ENCODE measurements around the gene GID4. TPM values are rescaled to one million over a fixed set of nuclear protein-coding genes. Genes with fewer than 3 reads are reported as not detected.

GID4 gene
- total and polyA plus RNA-seq, 3 experiments from 2014 or later, result 8.5 to 11.1 (median 9.8) TPM

DNA sequence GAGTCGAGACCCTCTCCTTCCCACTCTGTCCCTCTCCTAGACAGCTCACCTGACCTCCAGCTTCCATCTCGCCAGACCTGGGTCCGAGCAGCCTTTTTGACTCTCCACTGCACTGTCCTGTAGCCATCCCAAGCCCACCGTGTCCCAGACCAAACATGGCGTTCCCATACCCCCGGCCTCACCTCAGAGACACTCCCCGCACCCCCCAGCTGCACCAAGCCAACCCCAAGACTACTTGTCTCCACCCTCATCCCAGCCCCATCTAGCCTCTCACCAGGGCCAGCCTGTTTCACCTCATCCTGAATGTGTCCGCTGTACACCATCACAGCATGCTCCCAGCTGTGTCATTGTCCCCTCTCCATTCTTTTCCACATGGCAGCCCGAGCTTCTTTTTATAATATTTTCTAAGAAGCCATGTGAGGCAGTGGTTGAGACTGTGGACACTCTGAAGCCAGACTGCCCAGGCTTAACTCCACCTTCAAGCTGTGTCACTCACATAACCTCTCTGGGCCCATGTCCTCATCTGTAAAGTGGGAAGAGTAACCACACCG, 70.8 kb downstream of the GID4 start:
- H3K36me3 ChIP-seq (ENCODE audit: insufficient read depth, low read length), result no peaks in the 10 kb centered on the region
- Mint-ChIP-seq H3K4me3 (peak overlapping the region in 1 of 7 donors; percentile 54), H3K36me3 (peaks cover 0 to 20% (median 0%) of the 10 kb centered on the region in 3 donors), H3K4me1 (no peaks in the 10 kb centered on the region), H3K9me3 (no peaks in the 10 kb centered on the region), H3K27me3 (no peaks in the 10 kb centered on the region), H3K27ac (peak overlapping the region in 1 of 8 donors; percentile 70)
- POLR2A ChIA-PET, result no interaction called here
- no peak for DNase-seq
- no peak overlapping the region for H3K4me3 ChIP-seq (ENCODE audit: low read length)
- CTCF ChIA-PET, result no interaction called here
- no peaks in the 10 kb centered on the region for H3K9me3 ChIP-seq (ENCODE audit: low read length)
- no peak overlapping the region for H3K27ac ChIP-seq (ENCODE audit: low read depth, low read length)
- no peaks in the 10 kb centered on the region for H3K4me1 ChIP-seq (ENCODE audit: insufficient read depth, low read length)
- H3K27me3 ChIP-seq (ENCODE audit: insufficient read depth, low read length, poor library complexity, severe bottlenecking), result no peaks in the 10 kb centered on the region

GRCh38 chr17:18110636-18111145, 71.5 kb downstream of the GID4 start:
- no peak overlapping the region for H3K4me3 Mint-ChIP-seq
- peak overlapping the region in 1 of 8 donors; percentile 49 for H3K27ac Mint-ChIP-seq
- no peaks in the 10 kb centered on the region for H3K27me3 Mint-ChIP-seq
- Histone ChIP-seq H3K4me3 (ENCODE audit: low read length) (no peak overlapping the region), H3K9me3 (ENCODE audit: low read length) (no peaks in the 10 kb centered on the region), H3K27me3 (ENCODE audit: insufficient read depth, low read length, poor library complexity, severe bottlenecking) (no peaks in the 10 kb centered on the region), H3K36me3 (ENCODE audit: insufficient read depth, low read length) (no peaks in the 10 kb centered on the region), H3K27ac (ENCODE audit: low read depth, low read length) (no peak overlapping the region), H3K4me1 (ENCODE audit: insufficient read depth, low read length) (no peaks in the 10 kb centered on the region)
- peaks cover 0 to 16% (median 0%) of the 10 kb centered on the region in 3 donors for H3K36me3 Mint-ChIP-seq
- no peak for DNase-seq
- H3K4me1 Mint-ChIP-seq, result no peaks in the 10 kb centered on the region
- POLR2A ChIA-PET, result no interaction called here
- CTCF ChIA-PET, result no interaction called here
- H3K9me3 Mint-ChIP-seq, result no peaks in the 10 kb centered on the region

DNA sequence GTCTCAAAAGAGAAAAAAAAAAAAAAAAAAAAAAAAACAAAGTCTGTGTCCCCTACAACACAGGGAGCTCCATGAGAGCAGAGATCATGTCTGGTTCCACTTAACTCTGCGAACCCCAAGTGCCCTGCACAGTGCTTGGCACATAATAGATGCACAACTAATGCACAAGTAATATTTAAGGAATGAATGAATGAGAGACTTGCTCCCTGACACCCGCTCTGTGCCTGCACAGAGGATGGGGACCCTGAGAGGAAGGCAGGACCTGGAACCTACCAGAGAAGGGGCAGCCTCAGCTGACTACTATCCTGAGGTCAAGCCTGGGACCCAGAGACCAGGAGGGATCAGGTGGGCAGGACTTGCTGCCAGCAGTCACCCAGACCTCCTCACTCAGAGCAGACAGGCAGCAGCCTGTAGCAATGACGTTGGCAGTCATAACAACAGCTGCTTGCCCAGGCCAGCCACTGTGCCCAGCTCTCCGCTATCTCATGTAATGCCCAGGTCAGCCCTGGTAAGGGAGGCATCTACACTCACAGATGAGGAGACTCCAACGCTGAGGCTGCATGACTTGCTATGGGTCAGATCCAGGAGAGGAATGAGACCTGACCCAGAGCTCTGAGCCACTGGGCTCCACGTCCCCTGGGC, 72.2 kb downstream of the GID4 start:
- Mint-ChIP-seq H3K27ac (no peak overlapping the region), H3K4me3 (no peak overlapping the region), H3K36me3 (peaks cover 0 to 11% (median 0%) of the 10 kb centered on the region in 3 donors), H3K4me1 (no peaks in the 10 kb centered on the region), H3K9me3 (no peaks in the 10 kb centered on the region), H3K27me3 (no peaks in the 10 kb centered on the region)
- POLR2A ChIA-PET, result no interaction called here
- Histone ChIP-seq H3K4me1 (ENCODE audit: insufficient read depth, low read length) (no peaks in the 10 kb centered on the region), H3K27me3 (ENCODE audit: insufficient read depth, low read length, poor library complexity, severe bottlenecking) (no peaks in the 10 kb centered on the region), H3K36me3 (ENCODE audit: insufficient read depth, low read length) (no peaks in the 10 kb centered on the region), H3K4me3 (ENCODE audit: low read length) (no peak overlapping the region), H3K9me3 (ENCODE audit: low read length) (no peaks in the 10 kb centered on the region), H3K27ac (ENCODE audit: low read depth, low read length) (no peak overlapping the region)
- no peak for DNase-seq
- CTCF ChIA-PET, result no interaction called here

DNA sequence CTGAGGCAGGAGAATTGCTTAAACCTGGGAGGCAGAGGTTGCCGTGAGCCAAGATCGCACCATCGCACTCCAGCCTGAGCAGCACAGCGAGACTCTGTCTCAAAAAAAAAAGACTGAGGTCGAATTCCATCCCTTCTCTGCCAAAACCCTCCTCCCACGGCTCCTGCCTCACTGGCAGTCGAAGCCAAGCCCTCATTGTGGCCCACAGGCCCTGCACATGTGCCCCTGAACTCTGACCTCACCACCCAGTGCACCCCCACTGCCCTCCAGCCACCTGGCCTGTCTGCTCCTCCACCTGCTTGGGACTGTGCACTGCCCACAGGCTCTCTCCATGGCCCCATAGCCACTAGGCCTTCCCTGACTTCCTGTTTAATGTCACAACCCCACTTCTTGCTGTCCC, 76.3 kb downstream of the GID4 start:
- ChIA-PET POLR2A (no interaction called here), CTCF (no interaction called here)
- Histone ChIP-seq H3K36me3 (ENCODE audit: insufficient read depth, low read length) (no peaks in the 10 kb centered on the region), H3K27ac (ENCODE audit: low read depth, low read length) (no peak overlapping the region), H3K4me3 (ENCODE audit: low read length) (no peak overlapping the region), H3K27me3 (ENCODE audit: insufficient read depth, low read length, poor library complexity, severe bottlenecking) (no peaks in the 10 kb centered on the region), H3K9me3 (ENCODE audit: low read length) (no peaks in the 10 kb centered on the region), H3K4me1 (ENCODE audit: insufficient read depth, low read length) (no peaks in the 10 kb centered on the region)
- Mint-ChIP-seq H3K27me3 (no peaks in the 10 kb centered on the region), H3K4me1 (no peaks in the 10 kb centered on the region), H3K27ac (peak overlapping the region in 2 of 8 donors; percentile 41 to 58), H3K4me3 (no peak overlapping the region), H3K36me3 (no peaks in the 10 kb centered on the region), H3K9me3 (no peaks in the 10 kb centered on the region)
- DNase-seq, result no peak

DNA sequence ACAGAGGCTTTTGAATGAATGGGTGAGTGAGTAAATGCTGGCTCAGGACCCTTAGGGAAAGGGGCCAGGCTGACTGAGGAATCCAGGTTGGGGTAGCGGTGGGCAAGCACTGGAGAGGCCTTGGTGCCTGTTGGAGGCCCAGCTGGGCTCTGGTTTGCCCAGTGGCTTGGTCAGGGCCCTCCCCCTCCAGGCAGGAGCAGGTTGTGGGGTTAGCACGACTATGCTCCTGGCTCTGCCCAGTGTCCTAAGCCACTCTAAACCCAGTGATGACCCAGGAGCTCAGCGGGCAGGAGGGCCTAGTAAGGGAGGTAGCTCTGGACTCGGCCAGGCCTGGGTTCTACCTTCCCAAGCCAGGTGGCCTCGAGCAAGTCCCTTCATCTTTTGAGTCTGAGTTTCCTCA, 76.9 kb downstream of the GID4 start:
- Mint-ChIP-seq H3K4me1 (no peaks in the 10 kb centered on the region), H3K9me3 (no peaks in the 10 kb centered on the region), H3K36me3 (no peaks in the 10 kb centered on the region), H3K27me3 (no peaks in the 10 kb centered on the region), H3K4me3 (no peak overlapping the region), H3K27ac (peak overlapping the region in 1 of 8 donors; percentile 15)
- Histone ChIP-seq H3K36me3 (ENCODE audit: insufficient read depth, low read length) (no peaks in the 10 kb centered on the region), H3K4me1 (ENCODE audit: insufficient read depth, low read length) (no peaks in the 10 kb centered on the region), H3K27me3 (ENCODE audit: insufficient read depth, low read length, poor library complexity, severe bottlenecking) (no peaks in the 10 kb centered on the region), H3K9me3 (ENCODE audit: low read length) (no peaks in the 10 kb centered on the region), H3K4me3 (ENCODE audit: low read length) (no peak overlapping the region), H3K27ac (ENCODE audit: low read depth, low read length) (no peak overlapping the region)
- no peak for DNase-seq
- ChIA-PET CTCF (no interaction called here), POLR2A (no interaction called here)

- Mint-ChIP-seq H3K27ac (no peak overlapping the region), H3K4me1 (no peaks in the 10 kb centered on the region), H3K27me3 (no peaks in the 10 kb centered on the region), H3K4me3 (no peak overlapping the region), H3K9me3 (no peaks in the 10 kb centered on the region), H3K36me3 (no peaks in the 10 kb centered on the region)
- no peaks in the 10 kb centered on the region for H3K36me3 ChIP-seq (ENCODE audit: insufficient read depth, low read length)
- H3K27ac ChIP-seq (ENCODE audit: low read depth, low read length), result no peak overlapping the region
- POLR2A ChIA-PET, result no interaction called here
- H3K4me3 ChIP-seq (ENCODE audit: low read length), result no peak overlapping the region
- H3K27me3 ChIP-seq (ENCODE audit: insufficient read depth, low read length, poor library complexity, severe bottlenecking), result no peaks in the 10 kb centered on the region
- no peaks in the 10 kb centered on the region for H3K4me1 ChIP-seq (ENCODE audit: insufficient read depth, low read length)
- H3K9me3 ChIP-seq (ENCODE audit: low read length), result no peaks in the 10 kb centered on the region
- CTCF ChIA-PET, result no interaction called here
- no peak for DNase-seq
Observed at GRCh38 chr17:18117533-18117932, 78.3 kb downstream of the GID4 start.

Other genes starting within 250 kb of the GID4 start
- 10 to 100 TPM; 27.2 to 29.6 TPM for gene SREBF1, start 202.4 kb upstream of the GID4 start, total RNA-seq
- gene SREBF1, start 202.4 kb upstream of the GID4 start, polyA plus RNA-seq, result 16.4 TPM
- gene TOM1L2, start 67.0 kb upstream of the GID4 start, total RNA-seq, result 10 to 100 TPM in 1 of 2 experiments, 1 to 10 TPM in 1; 10.0 to 11.3 TPM
- 6.5 TPM for gene TOM1L2, start 67.0 kb upstream of the GID4 start, polyA plus RNA-seq
- under 1 TPM; 0.33 to 0.60 TPM for gene DRC3, start 66.5 kb upstream of the GID4 start, total RNA-seq
- gene DRC3, start 66.5 kb upstream of the GID4 start, polyA plus RNA-seq, result not detected
- gene ATPAF2, start 240 bp upstream of the GID4 start, total RNA-seq, result 10 to 100 TPM; 30.4 to 33.4 TPM
- 16.0 TPM for gene ATPAF2, start 240 bp upstream of the GID4 start, polyA plus RNA-seq
- gene DRG2, start 48.5 kb downstream of the GID4 start, total RNA-seq, result 10 to 100 TPM; 52.9 to 54.2 TPM
- 51.7 TPM for gene DRG2, start 48.5 kb downstream of the GID4 start, polyA plus RNA-seq
- gene MYO15A, start 69.3 kb downstream of the GID4 start, total RNA-seq, result under 1 TPM; 0.31 to 0.35 TPM
- gene MYO15A, start 69.3 kb downstream of the GID4 start, polyA plus RNA-seq, result 0.54 TPM
- gene ALKBH5, start 144.4 kb downstream of the GID4 start, total RNA-seq, result 100 to 1,000 TPM; 117 to 123 TPM
- 152 TPM for gene ALKBH5, start 144.4 kb downstream of the GID4 start, polyA plus RNA-seq
- 10 to 100 TPM; 24.3 to 26.3 TPM for gene LLGL1, start 186.2 kb downstream of the GID4 start, total RNA-seq
- 1.5 TPM for gene LLGL1, start 186.2 kb downstream of the GID4 start, polyA plus RNA-seq
- gene FLII, start 219.3 kb downstream of the GID4 start, total RNA-seq, result 100 to 1,000 TPM; 278 to 299 TPM
- 216 TPM for gene FLII, start 219.3 kb downstream of the GID4 start, polyA plus RNA-seq
- gene MIEF2, start 221.3 kb downstream of the GID4 start, total RNA-seq, result 1 to 10 TPM; 5.5 to 5.6 TPM
- 14.1 TPM for gene MIEF2, start 221.3 kb downstream of the GID4 start, polyA plus RNA-seq

Data from CD8-positive, alpha-beta memory T cell (primary cell).